ENCODE measurements around the gene PTPRD.

PTPRD gene

GRCh38 chr9:8647824-8648223 lies 1965.0 kb downstream of the PTPRD start:
- DNase-seq (ENCODE audit: low read depth in 2 of 2), result no peak

- no peak for DNase-seq (ENCODE audit: low read depth in 2 of 2)
Measured at GRCh38 chr9:8644571-8644970, 1968.2 kb downstream of the PTPRD start.

GRCh38 chr9:8643896-8644295 lies 1968.9 kb downstream of the PTPRD start:
- DNase-seq (ENCODE audit: low read depth in 2 of 2), result no peak

DNA sequence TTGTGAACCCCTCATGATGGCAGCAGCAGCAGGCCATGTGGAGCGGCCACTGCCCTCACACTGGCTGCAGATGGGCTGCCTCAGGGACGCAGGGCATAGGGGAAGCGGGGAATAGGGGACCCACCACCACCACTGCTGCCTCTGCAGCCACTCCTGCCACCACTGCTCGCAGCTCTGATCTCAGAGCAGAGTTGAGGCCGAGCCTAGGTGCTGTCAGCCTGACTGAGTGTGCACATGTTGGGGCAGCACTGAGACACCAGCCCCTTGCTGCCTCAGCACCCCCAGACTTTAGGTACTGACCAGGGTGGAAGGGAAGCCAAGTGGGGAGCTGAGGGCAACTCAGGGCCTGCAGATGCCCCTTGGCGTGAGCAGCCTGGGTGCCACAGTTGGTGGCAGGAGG lies 1969.3 kb downstream of the PTPRD start:
- no peak for DNase-seq (ENCODE audit: low read depth in 2 of 2)

DNA sequence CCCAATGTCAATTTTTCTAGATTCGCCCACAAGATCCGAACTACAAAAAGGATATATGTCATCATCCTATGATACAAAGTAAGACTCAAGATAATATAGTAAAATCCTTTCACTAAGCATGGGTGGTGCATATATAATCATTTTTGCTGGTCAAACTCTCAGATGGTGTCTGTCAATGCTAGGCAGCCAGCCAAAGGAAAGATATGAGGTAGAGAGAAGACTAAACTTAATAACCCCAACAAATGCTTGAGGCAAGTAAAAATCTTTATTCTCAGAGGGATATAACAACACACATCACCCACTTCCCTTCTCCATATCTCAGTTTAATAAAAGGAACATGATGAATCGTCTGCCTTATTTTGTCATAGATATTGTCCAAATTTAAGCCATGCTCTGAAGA lies 1972.0 kb downstream of the PTPRD start:
- no peak for DNase-seq (ENCODE audit: low read depth in 2 of 2)

DNA sequence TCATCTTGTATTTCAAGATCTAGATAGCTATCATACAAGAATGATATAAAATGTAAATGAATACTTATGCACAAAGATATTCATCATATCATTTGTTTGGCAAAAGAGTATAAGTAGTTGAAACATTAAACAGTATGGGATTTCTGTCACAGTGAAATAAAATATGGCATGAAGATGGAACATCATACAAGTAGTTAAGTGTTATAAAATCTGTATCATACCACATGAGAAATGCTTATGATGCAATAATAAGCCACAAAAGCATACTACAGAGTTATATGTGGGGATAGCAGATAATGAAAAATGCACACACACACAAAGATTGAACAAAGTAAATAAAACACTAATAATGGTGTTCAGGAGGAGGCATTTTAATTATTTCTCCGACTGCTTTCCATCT lies 1975.2 kb downstream of the PTPRD start:
- peak; percentile 61 to 66 for DNase-seq (ENCODE audit: low read depth in 2 of 2)

- peak; percentile 81 to 82 for DNase-seq (ENCODE audit: low read depth in 2 of 2)
Measured at GRCh38 chr9:8633784-8634183, 1979.0 kb downstream of the PTPRD start.

GRCh38 chr9:8632493-8632892 lies 1980.3 kb downstream of the PTPRD start:
- no peak for DNase-seq (ENCODE audit: low read depth in 2 of 2)

GRCh38 chr9:8628791-8629190 lies 1984.0 kb downstream of the PTPRD start:
- DNase-seq (ENCODE audit: low read depth in 2 of 2), result no peak

- DNase-seq (ENCODE audit: low read depth in 2 of 2), result peak in 1 of 2 experiments; percentile 22
Measured at GRCh38 chr9:8627976-8628679, 1984.7 kb downstream of the PTPRD start.

GRCh38 chr9:8622871-8623270 lies 1989.9 kb downstream of the PTPRD start:
- no peak for DNase-seq (ENCODE audit: low read depth in 2 of 2)

DNA sequence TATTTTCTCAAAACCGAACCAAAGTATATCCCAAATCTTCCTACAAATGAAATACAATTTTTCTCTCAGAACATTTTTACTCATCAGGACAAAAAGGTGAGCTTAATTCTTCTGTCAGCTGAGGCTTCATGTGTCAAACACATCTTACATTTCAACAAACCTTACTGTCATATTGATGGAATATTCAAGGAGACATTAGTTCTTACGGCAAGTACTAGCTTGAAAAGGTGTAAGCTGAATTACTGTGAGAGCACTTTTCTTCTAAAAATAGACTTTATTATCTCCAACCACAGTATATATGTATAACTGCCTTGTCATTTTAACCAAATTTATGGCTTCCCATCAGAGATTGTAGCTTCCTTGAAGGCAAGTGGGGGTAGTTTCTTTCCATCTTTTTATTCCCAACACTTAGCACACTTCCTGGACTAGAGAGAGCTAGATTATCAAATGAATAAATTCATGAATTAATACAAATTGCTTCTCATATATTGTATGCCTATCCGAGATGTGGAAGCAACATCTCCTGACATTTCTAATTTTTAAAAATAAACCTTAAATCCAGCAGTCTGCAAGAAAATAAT lies 1990.5 kb downstream of the PTPRD start:
- DNase-seq (ENCODE audit: low read depth in 2 of 2), result no peak

DNA sequence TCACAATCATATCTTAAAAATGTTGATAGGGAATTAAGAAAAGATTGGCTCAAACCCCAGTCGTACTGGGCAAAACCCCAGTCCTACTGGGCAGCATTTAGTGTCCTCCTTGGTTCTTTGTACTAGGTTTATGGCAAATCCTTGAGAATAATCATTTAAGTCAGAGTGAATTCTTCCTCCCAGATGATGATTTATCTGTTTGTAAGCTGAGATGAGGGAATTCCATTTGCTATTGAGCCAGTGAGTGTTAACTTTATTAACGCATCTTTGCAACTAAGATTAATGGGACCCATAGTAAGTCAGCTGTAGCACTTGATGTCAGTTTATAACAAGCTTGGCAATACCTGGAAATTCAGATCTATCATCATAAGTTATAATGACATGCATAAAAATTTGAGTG lies 1991.4 kb downstream of the PTPRD start:
- DNase-seq (ENCODE audit: low read depth in 2 of 2), result no peak

GRCh38 chr9:8616414-8616813 lies 1996.4 kb downstream of the PTPRD start:
- DNase-seq (ENCODE audit: low read depth in 2 of 2), result peak; percentile 20 to 22

DNA sequence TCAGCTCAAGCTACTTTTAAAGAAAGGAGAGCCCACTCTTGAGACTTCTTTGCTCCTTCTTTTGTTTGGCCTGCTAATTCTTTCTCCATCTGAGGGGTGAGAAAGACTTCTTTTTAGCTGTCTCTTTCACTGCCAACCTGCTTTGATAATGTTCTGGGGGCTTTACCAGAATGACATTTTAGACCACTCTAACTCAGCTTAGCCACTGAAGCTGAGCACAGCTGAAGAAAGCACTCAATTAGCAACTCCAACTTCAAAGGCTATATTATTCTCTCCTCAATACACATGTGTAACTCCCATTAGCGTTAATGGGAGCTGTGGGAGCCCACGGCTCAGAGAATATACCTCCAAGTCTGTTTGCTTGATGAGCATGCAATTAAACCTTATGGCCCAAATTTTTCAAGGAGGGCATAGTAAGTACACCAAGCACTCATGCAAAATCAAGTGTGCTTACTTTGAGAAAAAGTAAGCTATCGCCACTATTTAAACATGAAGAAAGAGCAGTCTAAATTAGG lies 1997.8 kb downstream of the PTPRD start:
- DNase-seq (ENCODE audit: low read depth in 2 of 2), result no peak

- no peak for DNase-seq (ENCODE audit: low read depth in 2 of 2)
Measured at GRCh38 chr9:8613346-8613825, 1999.4 kb downstream of the PTPRD start.

- DNase-seq (ENCODE audit: low read depth in 2 of 2), result no peak
Measured at GRCh38 chr9:8611153-8611552, 2001.6 kb downstream of the PTPRD start.

DNA sequence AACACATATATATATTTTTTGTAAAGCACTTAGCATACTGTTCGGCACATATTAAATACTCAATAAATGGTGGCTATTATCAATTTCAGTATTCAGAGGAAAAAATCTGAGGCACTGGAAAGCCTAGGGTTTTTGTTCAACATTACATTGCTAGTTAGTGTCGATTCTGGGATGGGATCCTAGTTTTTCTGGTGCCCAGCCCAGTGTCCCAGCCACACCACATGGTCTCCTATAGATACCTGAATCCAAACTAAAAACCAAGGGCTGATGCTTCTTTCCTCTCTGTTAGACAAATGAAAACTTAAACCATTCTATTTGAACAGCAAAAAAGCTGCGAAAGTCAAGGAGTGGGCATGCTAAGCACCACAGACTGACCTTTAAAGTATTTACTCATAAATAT lies 2002.5 kb downstream of the PTPRD start:
- DNase-seq (ENCODE audit: low read depth in 2 of 2), result no peak

- no peak for DNase-seq (ENCODE audit: low read depth in 2 of 2)
Measured at GRCh38 chr9:8605096-8605495, 2007.7 kb downstream of the PTPRD start.

DNA sequence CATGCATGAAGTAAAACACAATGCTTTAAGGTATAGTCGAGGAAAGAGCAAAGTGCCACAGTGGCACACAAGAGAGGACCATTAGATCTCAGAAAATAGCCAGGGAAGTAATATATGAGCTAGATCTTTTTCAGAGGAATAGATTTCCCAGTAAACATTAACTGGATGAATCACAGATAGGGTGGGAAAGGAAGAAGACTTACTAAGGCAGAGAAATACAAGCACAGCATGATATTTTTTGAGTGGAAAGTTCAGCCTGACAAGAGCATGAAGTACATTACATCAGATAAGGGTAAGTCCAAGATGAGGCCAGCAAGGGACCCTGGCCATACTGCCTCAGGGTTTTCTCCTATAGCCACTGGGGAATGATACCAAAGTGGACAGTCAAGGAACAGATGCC lies 2008.6 kb downstream of the PTPRD start:
- DNase-seq (ENCODE audit: low read depth in 2 of 2), result no peak

DNA sequence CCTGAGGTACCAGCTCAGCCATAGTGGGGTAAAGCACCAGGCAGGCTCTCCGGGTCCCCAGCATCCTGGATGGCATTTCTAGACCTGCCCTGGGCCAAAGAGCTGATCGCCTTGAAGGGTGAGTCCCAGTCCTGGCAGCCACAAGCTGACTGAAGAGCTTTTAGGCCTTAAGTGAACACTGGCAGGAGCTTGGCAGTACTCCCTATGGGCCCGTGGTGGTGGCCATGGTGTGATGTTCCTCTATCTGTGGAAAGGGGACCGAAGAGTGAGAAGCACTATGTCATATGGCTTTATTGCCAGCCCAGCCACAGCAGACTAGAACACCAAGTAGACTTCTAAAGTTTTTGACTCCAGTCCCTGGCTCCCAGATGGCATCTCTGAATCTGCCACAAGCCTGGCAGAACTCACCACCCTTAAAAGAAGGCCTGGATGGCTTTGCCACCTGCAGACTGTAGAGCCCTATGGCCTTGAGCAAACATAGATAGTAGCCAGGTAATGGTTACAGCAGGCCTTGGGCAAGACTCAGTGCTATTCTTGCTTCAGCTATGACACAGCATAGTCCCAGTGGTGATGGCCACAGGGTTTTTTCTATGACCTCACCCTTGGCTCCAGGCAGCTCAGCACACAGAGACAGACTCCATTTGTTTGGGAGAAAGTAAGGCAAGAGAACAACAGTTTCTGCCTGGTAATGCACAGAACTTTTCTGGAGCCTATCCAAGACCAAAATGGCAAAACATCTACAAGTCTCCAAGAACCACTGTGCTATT lies 2011.7 kb downstream of the PTPRD start:
- no peak for DNase-seq (ENCODE audit: low read depth in 2 of 2)

DNA sequence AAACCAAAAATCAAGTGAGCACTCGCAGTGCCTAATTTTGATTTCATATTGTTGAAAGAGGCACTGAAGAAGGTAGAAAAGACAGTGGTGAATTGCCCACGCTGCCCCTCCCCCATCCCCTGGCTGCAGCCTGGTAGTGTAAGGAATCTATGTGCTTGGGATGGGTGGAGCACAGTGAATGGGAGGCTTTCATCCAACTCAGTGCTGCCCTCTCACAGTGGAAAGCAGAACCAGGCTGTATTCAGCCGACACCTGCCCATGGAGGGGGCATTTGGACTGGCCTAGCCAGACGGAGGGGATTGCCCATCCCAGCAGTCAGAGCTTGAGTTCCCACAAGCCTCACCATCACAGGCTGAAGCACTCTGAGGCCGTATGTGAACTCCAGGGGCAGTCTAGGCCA lies 2012.9 kb downstream of the PTPRD start:
- no peak for DNase-seq (ENCODE audit: low read depth in 2 of 2)

GRCh38 chr9:8589476-8589875 lies 2023.3 kb downstream of the PTPRD start:
- DNase-seq (ENCODE audit: low read depth in 2 of 2), result no peak
